AG04449 (cell line): ENCODE results near the gene CADPS.

Experiments used
- CTCF ChIA-PET: fragments of 350-600 bp; formaldehyde crosslinking; extraction: SDS; loops from one replicate; lab custom pipeline; 2021; ENCODE audit warnings: antibody characterized with exemption; lab: Yijun Ruan, JAX
- POLR2A ChIA-PET: fragments of 400-600, 350-600 bp; formaldehyde crosslinking; extraction: SDS; loops from one replicate; lab custom pipeline; 2020; ENCODE audit warnings: antibody characterized with exemption, inconsistent platforms; lab: Yijun Ruan, JAX
- DNase-seq: peaks from one replicate; pipeline ENCODE4 v3.0.0-alpha.2; 2010; ENCODE audit warnings: low read depth, low spot score
- H3K4me3 ChIP-seq: 2 replicates; pipeline ENCODE4 v1.5.1; 2011; ENCODE audit warnings: low read depth, mild to moderate bottlenecking, control low read depth, low read length
- TF ChIP-seq, protein P1 (sequence below): IDR thresholded peaks from one replicate; pipeline ENCODE4 v1.5.1; 2011; ENCODE audit warnings: mild to moderate bottlenecking, moderate library complexity, low read length, control low read depth, inconsistent platforms; ENCODE audit not compliant: insufficient read depth; ENCODE audit errors: missing control alignments

The CADPS gene

DNA sequence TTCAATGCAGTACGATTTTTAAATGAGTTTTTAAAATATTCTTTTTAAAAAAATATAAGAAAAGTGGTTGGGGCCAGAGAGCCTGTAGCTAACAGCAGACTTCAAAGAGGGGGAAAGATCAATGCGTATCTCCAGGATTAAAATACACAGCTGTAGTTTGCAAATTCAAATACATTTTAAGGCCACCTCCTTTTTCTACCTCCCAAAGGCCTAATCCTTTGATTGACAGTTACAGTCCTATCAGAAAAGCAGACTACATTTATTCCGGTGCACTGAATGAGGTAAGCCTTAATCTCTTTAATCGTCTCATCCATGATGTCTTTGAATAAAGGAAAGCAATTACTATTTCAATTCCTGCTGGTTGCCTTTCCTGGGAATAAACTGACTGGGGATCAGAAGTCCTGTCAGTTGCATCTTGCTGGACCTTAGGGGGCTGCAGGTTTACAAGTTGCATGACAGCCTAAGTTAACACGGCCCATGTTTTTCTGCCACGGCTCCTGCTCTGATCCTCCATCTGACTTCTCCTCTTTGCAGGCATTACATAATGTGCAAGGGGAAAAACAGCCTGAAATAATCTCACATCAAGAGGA is 51.7 kb downstream of the CADPS start:
- no peak for DNase-seq
- ChIA-PET CTCF (no interaction called here), POLR2A (no interaction called here)
- H3K4me3 ChIP-seq = no peak overlapping the region
- TF ChIP-seq, protein P1, sequence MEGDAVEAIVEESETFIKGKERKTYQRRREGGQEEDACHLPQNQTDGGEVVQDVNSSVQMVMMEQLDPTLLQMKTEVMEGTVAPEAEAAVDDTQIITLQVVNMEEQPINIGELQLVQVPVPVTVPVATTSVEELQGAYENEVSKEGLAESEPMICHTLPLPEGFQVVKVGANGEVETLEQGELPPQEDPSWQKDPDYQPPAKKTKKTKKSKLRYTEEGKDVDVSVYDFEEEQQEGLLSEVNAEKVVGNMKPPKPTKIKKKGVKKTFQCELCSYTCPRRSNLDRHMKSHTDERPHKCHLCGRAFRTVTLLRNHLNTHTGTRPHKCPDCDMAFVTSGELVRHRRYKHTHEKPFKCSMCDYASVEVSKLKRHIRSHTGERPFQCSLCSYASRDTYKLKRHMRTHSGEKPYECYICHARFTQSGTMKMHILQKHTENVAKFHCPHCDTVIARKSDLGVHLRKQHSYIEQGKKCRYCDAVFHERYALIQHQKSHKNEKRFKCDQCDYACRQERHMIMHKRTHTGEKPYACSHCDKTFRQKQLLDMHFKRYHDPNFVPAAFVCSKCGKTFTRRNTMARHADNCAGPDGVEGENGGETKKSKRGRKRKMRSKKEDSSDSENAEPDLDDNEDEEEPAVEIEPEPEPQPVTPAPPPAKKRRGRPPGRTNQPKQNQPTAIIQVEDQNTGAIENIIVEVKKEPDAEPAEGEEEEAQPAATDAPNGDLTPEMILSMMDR = no peak

DNA sequence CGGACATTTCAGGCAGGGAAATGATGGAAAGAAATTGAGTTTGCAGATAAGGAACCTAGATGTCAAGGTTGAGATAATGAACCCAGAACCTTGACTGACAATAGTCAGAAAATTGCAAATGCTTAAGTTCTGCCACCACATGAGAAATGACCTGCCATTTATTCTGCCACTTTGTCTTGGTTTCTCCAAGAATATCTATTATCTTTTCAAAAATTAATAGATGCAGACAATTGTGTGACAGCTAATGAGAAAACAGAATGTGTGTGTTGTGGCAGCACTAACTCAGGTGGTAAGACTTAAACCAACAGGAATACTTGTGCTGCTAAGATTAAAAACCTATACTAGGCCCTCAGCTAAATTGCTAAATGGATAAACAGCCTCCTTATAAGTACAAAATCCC is 52.3 kb downstream of the CADPS start:
- CTCF ChIA-PET = no interaction called here
- no peak for DNase-seq
- POLR2A ChIA-PET = no interaction called here
- H3K4me3 ChIP-seq = no peak overlapping the region
- TF ChIP-seq, protein P1 = no peak

DNA sequence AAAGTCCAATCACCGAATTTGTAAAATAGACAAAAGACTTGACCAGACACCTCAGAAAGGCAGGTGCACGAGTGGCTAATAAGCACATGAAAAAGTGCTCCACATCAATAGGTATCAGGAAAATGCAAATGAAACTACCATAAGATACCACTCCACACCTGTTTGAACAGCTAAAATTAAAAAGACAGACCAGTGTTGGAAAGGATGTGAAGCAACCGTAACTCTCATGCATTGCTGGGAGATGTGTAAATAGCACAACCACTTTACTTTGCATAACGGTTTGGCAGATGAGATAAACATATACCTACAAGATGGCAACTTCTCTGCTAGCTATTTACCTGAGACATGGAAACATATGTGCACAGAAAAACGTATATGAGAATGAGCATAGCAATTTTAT is 56.9 kb downstream of the CADPS start:
- TF ChIP-seq, protein P1 = no peak
- POLR2A ChIA-PET = no interaction called here
- no peak overlapping the region for H3K4me3 ChIP-seq
- CTCF ChIA-PET = no interaction called here
- DNase-seq = no peak

- POLR2A ChIA-PET = no interaction called here
- TF ChIP-seq, protein P1 = no peak
- no peak for DNase-seq
- CTCF ChIA-PET = no interaction called here
- H3K4me3 ChIP-seq = no peak overlapping the region
Measured at GRCh38 chr3:62817678-62818077, 57.5 kb downstream of the CADPS start.

DNA sequence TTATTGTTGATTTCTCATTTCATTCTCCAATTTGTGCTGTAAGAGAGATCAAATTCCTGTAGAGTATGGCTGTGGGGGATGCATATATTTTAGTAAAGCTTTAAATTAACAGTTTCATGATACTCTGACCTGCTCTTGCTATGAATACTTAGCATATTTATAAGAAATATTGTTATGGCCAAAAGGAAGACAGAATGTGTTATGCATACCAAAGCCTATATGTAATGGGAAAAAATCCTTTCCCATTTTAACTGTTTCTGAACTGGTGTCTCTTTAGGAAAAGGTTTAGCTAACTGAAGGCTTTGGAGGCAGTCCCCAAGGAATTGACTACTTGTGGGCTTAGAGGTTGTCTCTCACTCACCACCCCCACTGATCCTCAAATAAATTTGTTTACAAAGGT is 59.2 kb downstream of the CADPS start:
- TF ChIP-seq, protein P1 = no peak
- no peak for DNase-seq
- H3K4me3 ChIP-seq = no peak overlapping the region
- ChIA-PET CTCF (interaction anchor here (1.5 kb wide), 1 partner anchor 378 kb away, joined by 4 read pairs; no protein-coding TSS in a partner anchor), POLR2A (no interaction called here)

- CTCF ChIA-PET = no interaction called here
Measured at GRCh38 chr3:62812631-62813030, 62.6 kb downstream of the CADPS start.

More at GRCh38 chr3:62812631-62813030, 62.6 kb downstream of the CADPS start:
- DNase-seq = no peak
- no peak overlapping the region for H3K4me3 ChIP-seq
- TF ChIP-seq, protein P1 = no peak
- POLR2A ChIA-PET = no interaction called here
